GM20000 (cell line): ENCODE measurements around the gene HYAL4.

ENCODE experiments used
- DNase-seq: peaks from one replicate; pipeline ENCODE4 v3.0.0; 2012; ENCODE audit warnings: low spot score
- TF ChIP-seq, protein P1 (sequence below): IDR thresholded peaks from 2 replicates; pipeline ENCODE4 v1.5.1; 2012; ENCODE audit warnings: mild to moderate bottlenecking, control low read depth; ENCODE audit errors: extremely low read depth, missing control alignments

The HYAL4 gene

DNA sequence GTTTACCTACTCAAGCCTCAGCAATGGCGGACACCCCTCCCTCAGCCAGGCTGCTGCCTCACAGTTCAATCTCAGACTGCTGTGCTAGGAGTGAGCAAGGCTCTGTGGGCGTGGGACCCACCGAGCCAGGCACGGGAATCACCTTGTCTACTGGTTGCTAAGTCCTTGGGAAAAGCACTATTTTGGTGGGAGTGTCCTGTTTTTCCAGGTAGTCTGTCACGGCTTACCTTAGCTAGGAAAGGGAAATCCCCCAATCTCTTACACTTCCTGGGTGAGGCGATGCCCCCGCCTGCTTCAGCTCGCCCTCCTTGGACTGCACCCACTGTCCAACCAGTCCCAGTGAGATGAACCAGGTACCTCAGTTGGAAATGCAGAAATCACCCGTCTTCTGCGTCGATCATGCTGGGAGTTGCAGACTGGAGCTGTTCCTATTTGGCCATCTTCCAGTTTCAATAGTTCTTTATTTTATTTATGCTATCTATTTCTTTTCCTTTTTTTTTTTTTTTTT is at the start of gene HYAL4:
HYAL4 (plus strand) TSS at position 458 of the 508 bp plus-strand sequence. CDS start 23,105 bp downstream, outside the sequence.
- TF ChIP-seq, protein P1, sequence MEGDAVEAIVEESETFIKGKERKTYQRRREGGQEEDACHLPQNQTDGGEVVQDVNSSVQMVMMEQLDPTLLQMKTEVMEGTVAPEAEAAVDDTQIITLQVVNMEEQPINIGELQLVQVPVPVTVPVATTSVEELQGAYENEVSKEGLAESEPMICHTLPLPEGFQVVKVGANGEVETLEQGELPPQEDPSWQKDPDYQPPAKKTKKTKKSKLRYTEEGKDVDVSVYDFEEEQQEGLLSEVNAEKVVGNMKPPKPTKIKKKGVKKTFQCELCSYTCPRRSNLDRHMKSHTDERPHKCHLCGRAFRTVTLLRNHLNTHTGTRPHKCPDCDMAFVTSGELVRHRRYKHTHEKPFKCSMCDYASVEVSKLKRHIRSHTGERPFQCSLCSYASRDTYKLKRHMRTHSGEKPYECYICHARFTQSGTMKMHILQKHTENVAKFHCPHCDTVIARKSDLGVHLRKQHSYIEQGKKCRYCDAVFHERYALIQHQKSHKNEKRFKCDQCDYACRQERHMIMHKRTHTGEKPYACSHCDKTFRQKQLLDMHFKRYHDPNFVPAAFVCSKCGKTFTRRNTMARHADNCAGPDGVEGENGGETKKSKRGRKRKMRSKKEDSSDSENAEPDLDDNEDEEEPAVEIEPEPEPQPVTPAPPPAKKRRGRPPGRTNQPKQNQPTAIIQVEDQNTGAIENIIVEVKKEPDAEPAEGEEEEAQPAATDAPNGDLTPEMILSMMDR: no peak
- no peak for DNase-seq

DNA sequence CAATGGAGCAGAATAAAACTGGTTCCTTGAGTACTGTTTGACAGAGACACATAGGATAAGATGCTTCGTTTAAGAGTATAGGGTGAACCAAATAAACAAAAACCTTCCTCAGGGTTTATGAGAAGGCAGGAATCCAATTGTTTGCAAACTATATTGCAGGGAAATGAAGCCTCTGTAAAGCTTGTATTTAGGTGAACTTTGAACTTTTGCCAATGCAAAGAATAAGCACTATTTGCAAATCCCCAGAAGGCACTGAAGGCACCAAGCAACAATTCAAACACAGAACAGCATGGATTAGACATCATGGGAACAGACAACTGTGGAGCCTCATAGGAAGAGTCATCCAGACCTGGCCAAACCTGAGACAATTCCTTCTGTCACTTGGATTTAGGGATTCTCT is 49.1 kb upstream of the HYAL4 start:
- no peak for DNase-seq
- TF ChIP-seq, protein P1: no peak

DNA sequence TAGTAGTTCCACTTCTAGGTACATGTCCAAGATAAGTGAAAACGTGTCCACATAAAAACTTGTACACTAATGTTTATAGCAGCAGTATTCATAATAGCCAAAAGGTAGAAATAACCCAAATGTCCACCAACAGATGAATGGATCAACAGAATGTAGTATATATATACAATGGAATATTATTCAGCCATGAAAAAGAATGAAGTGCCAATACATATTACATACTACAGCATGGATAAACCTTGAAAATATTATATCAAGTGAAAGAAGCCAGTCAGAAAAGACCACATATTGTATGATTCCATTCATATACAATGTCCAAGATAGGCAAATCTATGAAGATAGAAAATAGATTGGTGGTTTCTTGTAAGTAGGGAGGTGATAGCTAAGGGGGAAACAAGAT is 48.4 kb upstream of the HYAL4 start:
- TF ChIP-seq, protein P1: no peak

GRCh38 chr7:123797673-123798531 is 47.1 kb upstream of the HYAL4 start:
- DNase-seq: no peak
- TF ChIP-seq, protein P1: no peak

More for the DNA sequence above, 48.4 kb upstream of the HYAL4 start:
- DNase-seq: no peak

GRCh38 chr7:123798532-123799188 is 46.3 kb upstream of the HYAL4 start:
- DNase-seq: no peak
- TF ChIP-seq, protein P1: no peak

GRCh38 chr7:123802249-123802648 is 42.7 kb upstream of the HYAL4 start:
- DNase-seq: no peak
- TF ChIP-seq, protein P1: no peak

DNA sequence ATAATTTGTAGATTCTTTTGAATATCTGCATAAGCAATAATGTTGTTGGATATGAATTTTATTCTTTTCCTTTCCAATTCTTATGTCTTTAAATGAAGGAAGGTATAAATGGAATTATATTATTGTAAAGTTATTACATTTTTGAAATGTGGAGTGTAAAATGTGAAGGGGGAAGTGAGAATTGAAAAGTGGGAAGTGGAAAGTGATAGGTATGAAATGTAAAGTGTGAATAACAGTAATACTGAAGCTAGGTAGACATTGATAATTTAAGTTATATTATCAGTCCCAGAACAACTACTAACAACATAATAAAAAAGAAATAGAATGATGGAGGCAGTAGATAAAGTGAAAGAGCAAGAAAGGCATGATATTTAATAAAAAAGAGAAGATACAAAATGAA is 39.7 kb upstream of the HYAL4 start:
- TF ChIP-seq, protein P1: no peak
- no peak for DNase-seq
